Uterus (tissue), 4 donors: ENCODE measurements around the gene PCDHGB3. TPM values are rescaled to one million over a fixed set of nuclear protein-coding genes. Genes with fewer than 3 reads are reported as not detected.
A peak's percentile ranks its signal among the peaks of the same experiment; 100 is the strongest.
"Not testable (repeated sequence)": the region's sequence is repeated elsewhere in the genome, so short reads cannot be mapped to it uniquely, and the experiment has no call there.

Experiments
- DNase-seq, 2 donors: peaks; one replicate each; pipeline ENCODE4 v3.0.0-alpha.2; 2019 to 2020
- H3K27ac ChIP-seq, 2 donors: fragments of 200-600 bp; sonication (generic); 1 replicate in 1 of 2; 2 replicates in 1 of 2; pipeline ENCODE4 v1.5.1; 2016 to 2018
- H3K27me3 ChIP-seq, 2 donors: fragments of 200-600 bp; sonication (generic); one replicate each; pipeline ENCODE4 v1.5.1; 2018 to 2019; ENCODE audit warnings: control low read depth in 1 of 2
- H3K36me3 ChIP-seq, 2 donors: fragments of 200-600 bp; sonication (generic); one replicate each; pipeline ENCODE4 v1.5.1; 2019; ENCODE audit warnings: control low read depth in 1 of 2
- H3K4me1 ChIP-seq, 2 donors: fragments of 200-600 bp; sonication (generic); one replicate each; pipeline ENCODE4 v1.5.1; 2018 to 2019; ENCODE audit warnings: control low read depth in 1 of 2
- H3K4me3 ChIP-seq, 2 donors: fragments of 200-600 bp; sonication (generic); 1 replicate in 1 of 2; 2 replicates in 1 of 2; pipeline ENCODE4 v1.5.1; 2018 to 2019; ENCODE audit warnings: mild to moderate bottlenecking in 1 of 2
- H3K9me3 ChIP-seq, 2 donors: fragments of 200-600 bp; sonication (generic); one replicate each; pipeline ENCODE4 v1.5.1; 2019; ENCODE audit warnings: control low read depth in 1 of 2
- POLR2A ChIP-seq, 2 donors: fragments of 450-650 bp; IDR thresholded peaks; one replicate each; pipeline ENCODE4 v1.6.1; 2016; ENCODE audit warnings: antibody characterized with exemption in 2 of 2, mild to moderate bottlenecking in 1 of 2, moderate library complexity in 1 of 2
- intact Hi-C: fragments of 100-400 bp; cut with DNase I; formaldehyde crosslinking; loops from one replicate; pipeline ENCODE4 v1.15.1; 2023; ENCODE audit warnings: low total_unique reads
- total RNA-seq, 4 donors: library from RNA; depleted of rRNA in 3 of 4; stranded (reverse); fragments of >200 nt in 3 of 4; gene quantifications; one replicate each; pipeline versions ENCODE4 v1.1.0 to v1.2.4, GENCODE V29; 2014 to 2023
- TF ChIP-seq, protein P1 (sequence below), 4 experiments: fragments of 200-600 bp in 2 of 4; fragments of 450-650 bp in 2 of 4; sonication (generic) in 2 of 4; IDR thresholded peaks; one replicate each; pipeline ENCODE4 v1.5.1; 2016 to 2019; ENCODE audit warnings: antibody characterized with exemption in 4 of 4, mild to moderate bottlenecking in 2 of 4, moderate library complexity in 1 of 4
- donor health status: DM: yes; HTN: yes; CAD: no.

The PCDHGB3 gene
- total RNA-seq, 4 donors from 2014 or later, result 0.59 to 14.1 (median 8.1) TPM

DNA sequence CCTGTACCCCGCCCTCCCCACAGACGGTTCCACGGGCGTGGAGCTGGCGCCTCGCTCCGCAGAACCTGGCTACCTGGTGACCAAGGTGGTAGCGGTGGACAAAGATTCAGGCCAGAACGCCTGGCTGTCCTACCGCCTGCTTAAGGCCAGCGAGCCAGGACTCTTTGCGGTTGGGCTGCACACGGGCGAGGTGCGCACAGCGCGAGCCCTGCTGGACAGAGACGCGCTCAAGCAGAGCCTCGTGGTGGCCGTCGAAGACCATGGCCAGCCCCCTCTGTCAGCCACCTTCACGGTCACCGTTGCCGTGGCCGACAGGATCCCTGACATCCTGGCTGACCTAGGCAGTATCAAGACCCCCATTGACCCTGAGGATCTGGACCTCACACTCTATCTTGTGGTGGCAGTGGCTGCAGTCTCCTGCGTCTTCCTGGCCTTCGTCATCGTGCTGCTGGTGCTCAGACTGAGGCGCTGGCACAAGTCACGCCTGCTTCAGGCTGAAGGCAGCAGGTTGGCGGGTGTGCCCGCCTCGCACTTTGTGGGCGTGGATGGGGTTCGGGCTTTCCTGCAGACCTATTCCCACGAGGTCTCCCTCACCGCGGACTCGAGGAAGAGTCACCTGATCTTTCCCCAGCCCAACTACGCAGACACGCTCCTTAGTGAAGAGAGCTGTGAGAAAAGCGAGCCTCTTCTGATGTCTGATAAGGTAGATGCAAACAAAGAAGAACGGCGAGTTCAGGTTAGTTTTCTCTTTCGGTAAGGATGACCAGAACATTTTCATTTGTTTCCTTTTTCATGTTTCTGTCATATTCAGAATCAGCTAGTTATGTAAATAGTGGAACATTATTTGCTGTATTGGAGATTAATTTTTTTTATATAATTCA is 3.8 kb upstream of the PCDHGB3 start:
- Histone ChIP-seq H3K9me3 (peaks cover 0 to 92% of the 10 kb centered on the region in 2 donors), H3K27ac (no peak overlapping the region), H3K27me3 (no peaks in the 10 kb centered on the region), H3K4me1 (no peaks in the 10 kb centered on the region), H3K4me3 (no peak overlapping the region), H3K36me3 (no peaks in the 10 kb centered on the region)
- intact Hi-C loops, result loop anchor here (2.0 kb wide), 1 partner anchor 57 kb away; no protein-coding TSS in a partner anchor
- TF ChIP-seq, protein P1, sequence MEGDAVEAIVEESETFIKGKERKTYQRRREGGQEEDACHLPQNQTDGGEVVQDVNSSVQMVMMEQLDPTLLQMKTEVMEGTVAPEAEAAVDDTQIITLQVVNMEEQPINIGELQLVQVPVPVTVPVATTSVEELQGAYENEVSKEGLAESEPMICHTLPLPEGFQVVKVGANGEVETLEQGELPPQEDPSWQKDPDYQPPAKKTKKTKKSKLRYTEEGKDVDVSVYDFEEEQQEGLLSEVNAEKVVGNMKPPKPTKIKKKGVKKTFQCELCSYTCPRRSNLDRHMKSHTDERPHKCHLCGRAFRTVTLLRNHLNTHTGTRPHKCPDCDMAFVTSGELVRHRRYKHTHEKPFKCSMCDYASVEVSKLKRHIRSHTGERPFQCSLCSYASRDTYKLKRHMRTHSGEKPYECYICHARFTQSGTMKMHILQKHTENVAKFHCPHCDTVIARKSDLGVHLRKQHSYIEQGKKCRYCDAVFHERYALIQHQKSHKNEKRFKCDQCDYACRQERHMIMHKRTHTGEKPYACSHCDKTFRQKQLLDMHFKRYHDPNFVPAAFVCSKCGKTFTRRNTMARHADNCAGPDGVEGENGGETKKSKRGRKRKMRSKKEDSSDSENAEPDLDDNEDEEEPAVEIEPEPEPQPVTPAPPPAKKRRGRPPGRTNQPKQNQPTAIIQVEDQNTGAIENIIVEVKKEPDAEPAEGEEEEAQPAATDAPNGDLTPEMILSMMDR (IDR thresholded peaks at IDR 0.05), result no peak
- TF ChIP-seq POLR2A (IDR thresholded peaks at IDR 0.05), result no peak
- no peak for DNase-seq

DNA sequence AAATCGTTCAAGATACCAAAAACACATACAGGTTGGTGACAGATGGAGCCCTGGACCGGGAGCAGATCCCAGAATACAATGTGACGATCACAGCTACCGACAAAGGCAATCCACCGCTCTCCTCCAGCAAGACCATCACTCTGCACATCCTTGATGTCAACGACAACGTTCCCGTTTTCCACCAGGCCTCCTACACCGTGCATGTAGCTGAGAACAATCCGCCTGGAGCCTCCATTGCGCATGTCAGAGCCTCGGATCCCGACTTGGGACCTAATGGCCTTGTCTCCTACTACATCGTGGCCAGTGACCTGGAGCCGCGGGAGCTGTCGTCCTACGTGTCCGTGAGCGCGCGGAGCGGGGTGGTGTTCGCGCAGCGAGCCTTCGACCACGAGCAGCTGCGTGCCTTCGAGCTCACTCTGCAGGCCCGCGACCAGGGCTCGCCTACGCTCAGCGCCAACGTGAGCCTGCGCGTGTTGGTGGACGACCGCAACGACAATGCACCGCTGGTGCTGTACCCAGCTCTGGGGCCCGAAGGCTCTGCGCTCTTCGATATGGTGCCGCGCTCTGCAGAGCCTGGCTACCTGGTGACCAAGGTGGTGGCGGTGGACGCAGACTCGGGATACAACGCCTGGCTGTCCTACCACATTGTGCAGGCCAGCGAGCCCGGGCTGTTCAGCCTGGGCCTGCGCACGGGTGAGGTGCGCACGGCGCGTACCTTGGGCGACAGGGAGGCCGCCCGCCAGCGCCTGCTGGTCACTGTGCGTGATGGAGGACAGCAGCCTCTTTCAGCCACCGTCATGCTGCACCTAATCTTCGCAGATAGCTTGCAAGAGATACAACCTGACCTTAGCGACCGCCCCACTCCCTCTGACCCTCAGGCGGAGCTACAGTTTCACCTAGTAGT is 1.8 kb downstream of the PCDHGB3 start:
- Histone ChIP-seq H3K9me3 (peaks cover 5 to 92% of the 10 kb centered on the region in 2 donors), H3K4me3 (no peak overlapping the region), H3K36me3 (no peaks in the 10 kb centered on the region), H3K27ac (no peak overlapping the region), H3K27me3 (no peaks in the 10 kb centered on the region), H3K4me1 (no peaks in the 10 kb centered on the region)
- DNase-seq, result no peak
- intact Hi-C loops, result no loop called here
- TF ChIP-seq, protein P1 (IDR thresholded peaks at IDR 0.05), result no peak
- TF ChIP-seq POLR2A (IDR thresholded peaks at IDR 0.05), result no peak

DNA sequence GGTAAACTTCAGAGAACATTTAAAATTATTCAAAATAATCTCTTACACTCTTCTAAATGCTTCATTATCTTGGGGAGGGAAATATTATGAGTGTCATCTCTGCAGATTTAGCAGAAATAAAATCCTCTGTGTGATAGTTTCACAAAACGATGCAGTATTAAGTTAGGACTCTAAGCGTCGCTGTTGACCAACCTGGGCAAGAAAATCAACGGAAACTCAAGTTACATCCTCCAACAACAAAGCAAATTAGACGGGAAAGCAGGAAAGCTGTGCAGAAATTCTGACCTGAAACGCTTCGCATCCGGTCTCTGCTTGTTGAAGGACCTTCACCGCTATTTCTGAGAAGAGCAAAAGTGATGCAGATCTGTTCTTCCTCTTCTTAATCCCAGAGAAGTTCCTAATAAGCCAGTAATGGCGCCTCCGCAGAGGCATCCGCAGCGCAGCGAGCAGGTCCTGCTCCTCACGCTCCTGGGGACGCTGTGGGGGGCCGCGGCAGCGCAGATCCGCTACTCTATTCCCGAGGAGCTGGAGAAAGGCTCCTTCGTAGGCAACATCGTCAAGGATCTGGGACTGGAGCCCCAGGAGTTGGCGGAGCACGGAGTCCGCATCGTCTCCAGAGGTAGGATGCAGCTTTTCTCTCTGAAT is 3.8 kb downstream of the PCDHGB3 start, which contains the start of gene PCDHGA6:
TSS of gene PCDHGA6 (plus strand) at position 219 of the 645 bp plus-strand sequence. CDS start at position 412, 193 bp downstream.
- intact Hi-C loops, result no loop called here
- no peaks in the 10 kb centered on the region for H3K27me3 ChIP-seq
- no peaks in the 10 kb centered on the region for H3K4me1 ChIP-seq
- H3K4me3 ChIP-seq, result peak within 1 kb of the TSS; percentile 11 to 19
- H3K27ac ChIP-seq, result peak within 1 kb of the TSS in 1 of 2 donors; percentile 28
- no peak for TF ChIP-seq POLR2A (IDR thresholded peaks at IDR 0.05)
- TF ChIP-seq, protein P1 (IDR thresholded peaks at IDR 0.05), result peak in 3 of 4 experiments; percentile 16 to 31 (median 19)
- peaks cover 5 to 96% of the 10 kb centered on the region in 2 donors for H3K9me3 ChIP-seq
- DNase-seq, result no peak
- H3K36me3 ChIP-seq, result no peaks in the 10 kb centered on the region

GRCh38 chr5:141374627-141375026 is 4.6 kb downstream of the PCDHGB3 start:
- H3K4me3 ChIP-seq, result no peak overlapping the region
- H3K9me3 ChIP-seq, result peaks cover 5 to 93% of the 10 kb centered on the region in 2 donors
- intact Hi-C loops, result no loop called here

DNA sequence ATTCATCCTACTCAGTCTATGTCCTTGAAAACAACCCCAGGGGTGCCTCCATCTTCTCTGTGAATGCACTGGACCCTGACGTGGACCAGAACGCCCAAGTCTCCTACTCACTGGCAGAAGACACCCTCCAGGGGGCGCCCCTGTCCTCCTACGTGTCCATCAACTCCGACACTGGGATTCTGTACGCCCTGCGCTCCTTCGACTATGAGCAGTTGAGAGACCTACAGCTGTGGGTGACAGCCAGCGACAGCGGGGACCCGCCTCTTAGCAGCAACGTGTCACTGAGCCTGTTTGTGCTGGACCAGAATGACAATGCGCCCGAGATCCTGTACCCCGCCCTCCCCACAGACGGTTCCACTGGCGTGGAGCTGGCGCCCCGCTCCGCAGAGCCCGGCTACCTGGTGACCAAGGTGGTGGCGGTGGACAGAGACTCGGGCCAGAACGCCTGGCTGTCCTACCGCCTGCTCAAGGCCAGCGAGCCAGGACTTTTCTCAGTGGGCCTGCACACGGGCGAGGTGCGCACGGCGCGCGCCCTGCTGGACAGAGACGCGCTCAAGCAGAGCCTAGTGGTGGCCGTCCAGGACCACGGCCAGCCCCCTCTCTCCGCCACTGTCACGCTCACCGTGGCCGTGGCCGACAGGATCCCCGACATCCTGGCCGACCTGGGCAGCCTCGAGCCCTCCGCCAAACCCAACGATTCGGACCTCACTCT is 5.6 kb downstream of the PCDHGB3 start:
- H3K4me1 ChIP-seq, intact Hi-C loops, H3K4me3 ChIP-seq, DNase-seq, H3K36me3 ChIP-seq, H3K27ac ChIP-seq, H3K27me3 ChIP-seq: not testable (repeated sequence)
- peaks cover 5 to 91% of the 10 kb centered on the region in 2 donors for H3K9me3 ChIP-seq

More at GRCh38 chr5:141374627-141375026, 4.6 kb downstream of the PCDHGB3 start:
- Histone ChIP-seq H3K27me3 (no peaks in the 10 kb centered on the region), H3K4me1 (no peaks in the 10 kb centered on the region), H3K36me3 (no peaks in the 10 kb centered on the region), H3K27ac (no peak overlapping the region)
- TF ChIP-seq POLR2A (IDR thresholded peaks at IDR 0.05), result no peak
- TF ChIP-seq, protein P1 (IDR thresholded peaks at IDR 0.05), result no peak
- DNase-seq, result no peak
